Fibroblast of pulmonary artery (primary cell): ENCODE results near the gene CFD.
"Not testable (repeated sequence)": the region's sequence is repeated elsewhere in the genome, so short reads cannot be mapped to it uniquely, and the experiment has no call there.

Experiments used
- DNase-seq: peaks from one replicate; pipeline ENCODE4 v3.0.0-alpha.2; 2010; ENCODE audit warnings: low read depth
- H3K4me3 ChIP-seq: replicated peaks from 2 replicates; pipeline ENCODE4 v1.5.1; 2011; ENCODE audit warnings: low read depth, mild to moderate bottlenecking, control low read depth, low read length, moderate library complexity
- TF ChIP-seq, protein P1 (sequence below): IDR thresholded peaks from 2 replicates; pipeline ENCODE4 v1.5.1; 2011; ENCODE audit warnings: mild to moderate bottlenecking, control low read depth, low read length, inconsistent platforms; ENCODE audit errors: missing control alignments

CFD gene

DNA sequence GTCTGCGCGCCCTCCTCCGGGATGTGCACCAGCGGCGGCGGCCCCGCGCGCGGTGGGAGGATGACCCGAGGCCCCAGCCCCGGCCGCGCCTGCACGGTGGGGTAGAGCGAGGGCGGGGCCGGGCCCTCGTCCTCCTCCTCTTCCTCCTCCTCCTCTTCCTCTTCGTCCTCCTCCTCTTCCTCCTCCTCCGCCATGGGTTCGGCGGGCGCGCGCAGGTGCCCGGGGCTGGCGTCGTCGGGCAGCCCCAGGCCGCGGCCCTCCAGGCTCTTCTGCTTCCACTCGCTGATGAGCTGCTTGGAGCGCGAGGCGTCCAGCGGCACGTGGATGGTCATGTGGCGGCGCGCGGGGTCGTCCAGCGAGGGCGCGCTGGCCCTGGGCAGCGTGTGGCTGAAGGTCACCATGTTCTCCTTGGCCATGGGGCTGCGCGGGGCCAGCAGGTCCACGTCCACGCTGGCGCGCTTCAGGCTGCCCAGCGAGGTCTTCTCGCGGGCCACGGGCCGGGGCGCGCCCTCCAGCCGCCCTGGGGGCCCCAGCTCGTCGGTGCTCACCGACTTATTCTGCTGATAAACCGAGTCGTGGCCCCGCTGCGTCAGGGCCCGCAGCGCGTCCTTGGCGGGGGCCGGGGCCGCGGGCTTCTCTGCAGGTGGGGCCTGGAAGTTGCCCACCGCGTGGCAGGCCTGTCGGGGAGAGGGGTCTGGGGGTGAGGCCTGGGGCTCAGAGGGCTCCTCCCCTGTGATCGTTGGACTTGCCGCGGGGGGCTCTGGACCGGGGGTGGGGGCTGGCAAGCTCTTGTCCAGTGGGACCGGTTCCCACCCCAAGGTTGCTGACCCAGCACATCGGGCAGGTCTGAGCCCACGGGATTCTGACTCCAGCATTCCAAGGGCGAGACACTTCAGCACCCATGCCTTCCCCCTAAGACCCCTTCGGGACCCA lies 46.0 kb upstream of the CFD start:
- H3K4me3 ChIP-seq, result no peak overlapping the region
- TF ChIP-seq, protein P1, sequence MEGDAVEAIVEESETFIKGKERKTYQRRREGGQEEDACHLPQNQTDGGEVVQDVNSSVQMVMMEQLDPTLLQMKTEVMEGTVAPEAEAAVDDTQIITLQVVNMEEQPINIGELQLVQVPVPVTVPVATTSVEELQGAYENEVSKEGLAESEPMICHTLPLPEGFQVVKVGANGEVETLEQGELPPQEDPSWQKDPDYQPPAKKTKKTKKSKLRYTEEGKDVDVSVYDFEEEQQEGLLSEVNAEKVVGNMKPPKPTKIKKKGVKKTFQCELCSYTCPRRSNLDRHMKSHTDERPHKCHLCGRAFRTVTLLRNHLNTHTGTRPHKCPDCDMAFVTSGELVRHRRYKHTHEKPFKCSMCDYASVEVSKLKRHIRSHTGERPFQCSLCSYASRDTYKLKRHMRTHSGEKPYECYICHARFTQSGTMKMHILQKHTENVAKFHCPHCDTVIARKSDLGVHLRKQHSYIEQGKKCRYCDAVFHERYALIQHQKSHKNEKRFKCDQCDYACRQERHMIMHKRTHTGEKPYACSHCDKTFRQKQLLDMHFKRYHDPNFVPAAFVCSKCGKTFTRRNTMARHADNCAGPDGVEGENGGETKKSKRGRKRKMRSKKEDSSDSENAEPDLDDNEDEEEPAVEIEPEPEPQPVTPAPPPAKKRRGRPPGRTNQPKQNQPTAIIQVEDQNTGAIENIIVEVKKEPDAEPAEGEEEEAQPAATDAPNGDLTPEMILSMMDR, result no peak
- DNase-seq, result no peak

DNA sequence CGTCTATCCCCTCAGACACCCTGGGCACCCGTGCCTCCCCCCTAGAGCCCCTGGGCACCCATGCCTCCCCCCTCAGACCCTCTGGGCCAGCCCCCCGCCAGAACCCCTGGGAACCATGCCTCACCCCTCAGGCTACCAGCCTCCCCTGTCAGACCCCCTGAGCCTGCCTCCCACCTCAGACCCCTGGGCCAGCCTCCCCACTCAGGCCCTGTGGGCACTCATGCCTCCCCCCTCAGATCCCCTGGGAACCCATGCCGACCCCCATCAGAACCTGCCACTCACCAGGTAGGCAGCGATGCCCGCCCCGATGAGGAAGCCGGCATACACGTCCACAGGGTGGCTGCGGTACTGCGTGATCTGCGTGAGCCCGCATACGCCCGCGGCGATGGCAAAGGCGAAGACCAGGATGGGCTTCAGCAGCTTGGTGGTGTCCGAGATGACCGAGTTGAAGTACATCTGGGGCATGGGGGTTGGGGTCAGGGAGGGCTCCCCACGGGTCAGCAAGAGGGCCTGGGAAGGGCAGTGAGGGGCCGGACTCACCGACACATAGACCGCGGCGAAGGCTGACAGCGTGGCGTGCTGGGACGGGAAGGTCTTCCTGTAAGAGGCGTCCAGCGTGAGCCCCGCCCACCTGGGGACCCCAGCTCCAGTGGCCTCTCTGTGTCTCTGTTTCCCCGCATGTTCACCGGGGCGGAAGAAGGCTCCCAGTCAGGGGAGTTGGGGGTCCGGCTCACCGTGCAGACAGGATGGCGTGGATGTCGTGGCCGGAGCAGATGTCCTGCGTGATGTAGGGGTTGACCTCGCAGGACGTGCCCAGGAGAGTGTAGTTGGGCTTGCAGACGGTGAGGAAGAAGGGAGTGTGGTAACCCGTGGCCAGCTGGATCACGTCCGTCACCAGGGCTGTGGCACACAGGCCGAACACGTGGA lies 45.0 kb upstream of the CFD start:
- no peak overlapping the region for H3K4me3 ChIP-seq
- no peak for DNase-seq
- TF ChIP-seq, protein P1, result no peak

DNA sequence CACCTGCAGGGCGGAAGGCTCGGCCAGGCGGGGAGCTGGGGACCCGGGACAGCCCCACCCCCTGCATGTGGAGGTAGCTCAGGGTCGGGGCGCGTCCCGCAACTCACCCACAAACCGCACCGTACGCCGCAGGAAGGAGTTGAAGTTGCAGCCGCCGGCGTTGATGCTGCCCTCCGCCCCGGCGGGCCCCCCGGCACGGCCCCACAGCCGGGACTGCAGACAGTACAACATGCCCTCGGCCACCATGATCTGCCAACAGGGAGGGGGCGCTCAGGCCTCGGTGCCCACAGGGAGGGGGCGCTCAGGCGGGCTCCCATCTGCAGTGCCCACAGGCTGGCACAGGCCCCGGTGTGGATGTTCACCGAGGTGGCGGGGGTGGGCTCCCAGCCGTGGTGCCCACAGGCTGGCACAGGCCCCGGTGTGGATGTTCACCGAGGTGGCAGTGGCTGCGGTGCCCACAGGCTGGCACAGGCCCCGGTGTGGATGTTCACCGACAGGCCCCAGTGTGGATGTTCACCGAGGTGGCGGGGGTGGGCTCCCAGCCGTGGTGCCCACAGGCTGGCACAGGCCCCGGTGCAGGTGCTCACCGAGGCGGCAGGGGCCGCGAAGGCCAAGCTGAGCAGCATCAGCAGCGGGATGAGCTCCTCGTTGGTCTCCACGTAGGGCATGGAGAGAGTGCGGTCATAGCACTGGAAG lies 44.2 kb upstream of the CFD start:
- TF ChIP-seq, protein P1, result no peak
- DNase-seq, result no peak
- no peak overlapping the region for H3K4me3 ChIP-seq

DNA sequence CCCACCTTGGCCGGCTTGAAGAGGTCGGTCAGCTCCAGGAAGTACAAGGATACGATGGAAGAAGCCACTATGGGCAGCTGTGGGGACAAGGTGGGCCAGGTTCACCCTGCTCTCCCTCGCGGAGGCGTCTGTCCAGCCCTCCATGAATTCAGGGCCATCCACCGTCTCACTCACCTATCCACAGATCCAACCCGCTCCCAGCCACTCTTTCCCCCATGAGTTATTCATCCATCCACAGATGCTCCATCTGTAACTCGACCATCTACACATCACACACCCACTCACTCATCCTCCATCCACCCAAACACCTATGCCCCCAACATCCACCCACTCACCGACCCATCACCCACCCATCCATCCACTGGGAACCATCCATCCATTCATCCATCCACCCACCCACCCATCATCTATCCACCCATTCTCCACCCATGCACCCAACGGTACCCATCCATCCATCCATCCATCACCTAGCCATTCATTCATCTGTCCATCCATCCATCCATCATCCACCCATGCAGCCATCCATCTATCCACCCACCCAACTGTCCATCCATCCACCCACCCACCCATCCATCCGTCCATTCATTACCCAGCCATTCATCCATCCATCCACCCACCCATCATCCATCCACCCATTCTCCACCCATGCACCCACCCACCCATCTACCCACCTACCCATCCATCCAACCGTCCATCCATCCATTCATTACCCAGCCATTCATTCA lies 43.5 kb upstream of the CFD start:
- TF ChIP-seq, protein P1, result no peak
- no peak for DNase-seq
- no peak overlapping the region for H3K4me3 ChIP-seq

DNA sequence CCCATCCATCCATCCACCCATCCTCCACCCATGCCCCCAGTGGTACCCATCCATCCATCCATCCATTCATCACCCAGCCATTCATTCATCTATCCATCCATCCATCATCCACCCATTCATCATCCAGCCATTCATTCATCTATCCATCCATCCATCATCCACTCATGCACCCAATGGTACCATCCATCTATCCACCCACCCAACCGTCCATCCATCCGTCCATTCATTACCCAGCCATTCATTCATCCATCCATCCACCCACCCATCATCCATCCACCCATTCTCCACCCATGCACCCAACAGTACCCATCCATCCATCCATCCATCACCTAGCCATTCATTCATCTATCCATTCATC lies 43.0 kb upstream of the CFD start:
- H3K4me3 ChIP-seq, result no peak overlapping the region
- TF ChIP-seq, protein P1, result no peak
- no peak for DNase-seq

DNA sequence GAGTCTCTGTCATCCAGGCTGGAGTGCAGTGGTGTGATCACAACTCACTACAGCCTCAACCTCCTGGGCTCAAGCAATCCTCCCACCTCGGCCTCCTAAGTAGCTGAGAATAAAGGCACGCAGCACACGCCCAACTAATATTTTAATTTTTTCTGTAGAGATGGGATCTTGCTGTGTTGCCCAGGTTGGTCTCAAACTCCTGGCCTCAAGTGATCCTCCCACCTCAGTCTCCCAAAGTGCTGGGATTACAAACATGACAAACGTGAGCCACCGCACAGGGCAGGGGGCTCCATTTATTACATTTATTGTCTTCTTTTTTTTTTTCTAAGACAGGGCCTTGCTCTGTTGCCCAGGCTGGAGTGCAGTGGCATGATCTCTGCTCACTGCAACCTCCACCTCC lies 39.3 kb upstream of the CFD start:
- DNase-seq, H3K4me3 ChIP-seq: not testable (repeated sequence)
